MM.1S (cell line): ENCODE results near the gene SLC35F3.

ENCODE experiments used
- DNase-seq: peaks from one replicate; pipeline ENCODE4 v3.0.0-alpha.2; 2015
- H2AFZ ChIP-seq: fragments of 300-600 bp; sonication (generic); 2 replicates; pipeline ENCODE4 v1.6.0; 2016; ENCODE audit warnings: antibody characterized with exemption, low read length
- H3F3A ChIP-seq: fragments of 300-600 bp; sonication (generic); 2 replicates; pipeline ENCODE4 v1.6.1; 2016; ENCODE audit warnings: mild to moderate bottlenecking, antibody characterized with exemption, low read length, moderate library complexity, mixed read lengths; ENCODE audit not compliant: insufficient read depth
- H3K27ac ChIP-seq: fragments of 300-600 bp; sonication (generic); 2 replicates; pipeline ENCODE4 v1.5.1; 2016; ENCODE audit warnings: mild to moderate bottlenecking, low read length
- H3K27me3 ChIP-seq: fragments of 300-600 bp; sonication (generic); replicated peaks from 2 replicates; pipeline ENCODE4 v1.6.0; 2016; ENCODE audit warnings: low read length; ENCODE audit not compliant: insufficient read depth
- H3K36me3 ChIP-seq: fragments of 300-600 bp; sonication (generic); replicated peaks from 2 replicates; pipeline ENCODE4 v1.6.1; 2016; ENCODE audit warnings: mild to moderate bottlenecking, low read length, mixed read lengths; ENCODE audit not compliant: insufficient read depth
- H3K4me1 ChIP-seq: fragments of 300-600 bp; sonication (generic); 2 replicates; pipeline ENCODE4 v1.6.1; 2016; ENCODE audit warnings: low read length, mixed read lengths
- H3K4me2 ChIP-seq: fragments of 300-600 bp; sonication (generic); 2 replicates; pipeline ENCODE4 v1.6.0; 2016; ENCODE audit warnings: low read depth, low read length
- H3K4me3 ChIP-seq: fragments of 300-600 bp; sonication (generic); 2 replicates; pipeline ENCODE4 v1.5.1; 2016; ENCODE audit warnings: low read length, mixed read lengths
- H3K79me2 ChIP-seq: fragments of 300-600 bp; sonication (generic); 2 replicates; pipeline ENCODE4 v1.6.1; 2016; ENCODE audit warnings: mixed run types, low read length, mixed read lengths
- H3K9ac ChIP-seq: fragments of 300-600 bp; sonication (generic); 2 replicates; pipeline ENCODE4 v1.6.1; 2016; ENCODE audit warnings: low read length, mixed read lengths
- H3K9me2 ChIP-seq: fragments of 300-600 bp; sonication (generic); replicated peaks from 2 replicates; pipeline ENCODE4 v1.6.1; 2016; ENCODE audit warnings: mild to moderate bottlenecking, low read length, mixed read lengths; ENCODE audit not compliant: insufficient read depth
- H3K9me3 ChIP-seq: fragments of 300-600 bp; sonication (generic); replicated peaks from 2 replicates; pipeline ENCODE4 v1.6.1; 2016; ENCODE audit warnings: mild to moderate bottlenecking, low read length, mixed read lengths; ENCODE audit not compliant: insufficient read depth
- H4K20me1 ChIP-seq: fragments of 300-600 bp; sonication (generic); 2 replicates; pipeline ENCODE4 v1.6.1; 2016; ENCODE audit warnings: mild to moderate bottlenecking, low read length, moderate library complexity, mixed read lengths; ENCODE audit not compliant: insufficient read depth
- EZH2 ChIP-seq: fragments of 300-600 bp; sonication (generic); optimal IDR thresholded peaks from 2 replicates; pipeline ENCODE3; 2017; ENCODE audit warnings: low read depth, mild to moderate bottlenecking, antibody characterized with exemption, low read length, mixed read lengths
- EZH2phosphoT487 ChIP-seq: fragments of 300-600 bp; sonication (generic); IDR thresholded peaks from 2 replicates; pipeline ENCODE4 v1.6.1; 2018; ENCODE audit warnings: antibody characterized with exemption, low read length
- TF ChIP-seq, protein P1 (sequence below): fragments of 300-600 bp; sonication (generic); IDR thresholded peaks from 2 replicates; pipeline ENCODE4 v1.5.1; 2016; ENCODE audit warnings: antibody characterized with exemption, low read length, mixed read lengths

Gene SLC35F3

DNA sequence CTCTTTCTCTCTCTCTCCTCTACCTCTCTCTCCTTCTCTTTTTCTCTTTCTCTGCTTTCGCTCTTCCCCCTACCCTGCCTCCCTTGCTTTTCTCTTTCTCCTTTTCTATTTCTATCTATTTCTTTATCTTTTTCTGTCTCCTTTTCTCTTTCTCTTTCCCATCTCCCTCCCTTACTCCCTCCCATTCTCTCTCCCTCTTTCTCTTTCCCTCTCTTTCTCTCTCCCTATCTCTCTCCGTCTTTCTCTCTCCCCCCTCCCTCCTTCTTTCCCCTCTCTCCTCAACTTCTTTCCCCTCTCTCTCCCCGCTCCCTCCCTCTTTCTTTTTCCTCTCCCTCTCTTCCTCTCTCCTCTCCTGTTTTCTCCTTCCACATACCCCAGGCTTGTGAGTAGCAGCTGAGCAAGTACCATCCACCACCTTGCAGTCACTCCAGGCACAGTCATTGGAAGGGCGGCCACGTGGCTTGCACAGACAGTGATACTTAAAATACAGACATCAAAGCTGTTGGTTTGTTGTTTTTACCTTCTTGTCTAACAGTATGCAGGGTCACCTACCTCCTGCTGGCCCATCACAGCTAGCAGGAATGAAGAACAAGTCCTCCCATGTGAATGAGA is 259.7 kb downstream of the SLC35F3 start:
- Histone ChIP-seq H3K36me3 (no peaks in the 10 kb centered on the region), H4K20me1 (no peaks in the 10 kb centered on the region), H3K9me2 (no peaks in the 10 kb centered on the region), H3K79me2 (no peaks in the 10 kb centered on the region), H3F3A (no peaks in the 10 kb centered on the region), H3K4me3 (no peak overlapping the region), H3K9me3 (no peaks in the 10 kb centered on the region), H3K27ac (no peak overlapping the region), H3K27me3 (no peaks in the 10 kb centered on the region), H2AFZ (no peak overlapping the region), H3K4me1 (no peaks in the 10 kb centered on the region), H3K9ac (no peak overlapping the region), H3K4me2 (no peak overlapping the region)
- DNase-seq: no peak
- TF ChIP-seq, protein P1, sequence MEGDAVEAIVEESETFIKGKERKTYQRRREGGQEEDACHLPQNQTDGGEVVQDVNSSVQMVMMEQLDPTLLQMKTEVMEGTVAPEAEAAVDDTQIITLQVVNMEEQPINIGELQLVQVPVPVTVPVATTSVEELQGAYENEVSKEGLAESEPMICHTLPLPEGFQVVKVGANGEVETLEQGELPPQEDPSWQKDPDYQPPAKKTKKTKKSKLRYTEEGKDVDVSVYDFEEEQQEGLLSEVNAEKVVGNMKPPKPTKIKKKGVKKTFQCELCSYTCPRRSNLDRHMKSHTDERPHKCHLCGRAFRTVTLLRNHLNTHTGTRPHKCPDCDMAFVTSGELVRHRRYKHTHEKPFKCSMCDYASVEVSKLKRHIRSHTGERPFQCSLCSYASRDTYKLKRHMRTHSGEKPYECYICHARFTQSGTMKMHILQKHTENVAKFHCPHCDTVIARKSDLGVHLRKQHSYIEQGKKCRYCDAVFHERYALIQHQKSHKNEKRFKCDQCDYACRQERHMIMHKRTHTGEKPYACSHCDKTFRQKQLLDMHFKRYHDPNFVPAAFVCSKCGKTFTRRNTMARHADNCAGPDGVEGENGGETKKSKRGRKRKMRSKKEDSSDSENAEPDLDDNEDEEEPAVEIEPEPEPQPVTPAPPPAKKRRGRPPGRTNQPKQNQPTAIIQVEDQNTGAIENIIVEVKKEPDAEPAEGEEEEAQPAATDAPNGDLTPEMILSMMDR: no peak
- no peak for TF ChIP-seq EZH2
- no peak for TF ChIP-seq EZH2phosphoT487

DNA sequence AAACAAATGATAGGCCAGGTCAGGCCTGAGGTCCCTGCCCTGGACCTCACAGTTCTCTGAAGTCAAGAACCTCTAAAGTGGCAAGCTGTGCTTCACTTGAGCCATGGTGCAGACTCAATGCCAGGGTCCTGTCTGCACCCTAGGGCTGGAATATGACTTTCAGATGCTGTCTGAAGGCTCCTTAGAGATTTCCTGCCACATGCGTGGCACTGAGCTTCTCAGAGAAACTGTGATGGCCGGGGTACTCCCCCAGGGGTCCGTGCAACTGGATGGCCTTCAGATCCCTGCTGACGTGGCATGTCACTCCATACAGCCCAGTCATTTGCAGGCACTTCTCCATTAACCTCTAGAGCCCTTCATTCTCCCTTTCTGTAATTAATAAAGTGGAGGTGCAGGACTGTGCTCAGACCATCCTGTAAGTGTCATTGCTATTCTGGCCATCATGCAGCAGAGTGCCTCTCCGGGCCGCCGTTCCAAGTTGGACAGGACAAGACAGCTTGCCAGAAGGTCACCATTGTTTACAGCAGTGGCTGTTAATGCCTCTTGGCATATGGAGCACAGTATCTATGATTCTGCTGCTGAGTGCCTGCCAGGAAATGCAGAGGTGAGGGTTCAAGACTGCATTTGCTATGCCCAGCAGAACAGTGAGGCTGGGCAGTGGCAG is 263.7 kb downstream of the SLC35F3 start:
- no peaks in the 10 kb centered on the region for H3K79me2 ChIP-seq
- H3K27me3 ChIP-seq: no peaks in the 10 kb centered on the region
- H4K20me1 ChIP-seq: no peaks in the 10 kb centered on the region
- H3F3A ChIP-seq: no peaks in the 10 kb centered on the region
- no peaks in the 10 kb centered on the region for H3K36me3 ChIP-seq
- no peak overlapping the region for H3K4me2 ChIP-seq
- no peak overlapping the region for H3K4me3 ChIP-seq
- no peaks in the 10 kb centered on the region for H3K4me1 ChIP-seq
- H3K9me3 ChIP-seq: no peaks in the 10 kb centered on the region
- TF ChIP-seq EZH2phosphoT487: no peak
- no peak for TF ChIP-seq EZH2
- TF ChIP-seq, protein P1: no peak
- DNase-seq: no peak
- H3K9me2 ChIP-seq: no peaks in the 10 kb centered on the region
- H3K9ac ChIP-seq: no peak overlapping the region
- H2AFZ ChIP-seq: no peak overlapping the region
- H3K27ac ChIP-seq: no peak overlapping the region

DNA sequence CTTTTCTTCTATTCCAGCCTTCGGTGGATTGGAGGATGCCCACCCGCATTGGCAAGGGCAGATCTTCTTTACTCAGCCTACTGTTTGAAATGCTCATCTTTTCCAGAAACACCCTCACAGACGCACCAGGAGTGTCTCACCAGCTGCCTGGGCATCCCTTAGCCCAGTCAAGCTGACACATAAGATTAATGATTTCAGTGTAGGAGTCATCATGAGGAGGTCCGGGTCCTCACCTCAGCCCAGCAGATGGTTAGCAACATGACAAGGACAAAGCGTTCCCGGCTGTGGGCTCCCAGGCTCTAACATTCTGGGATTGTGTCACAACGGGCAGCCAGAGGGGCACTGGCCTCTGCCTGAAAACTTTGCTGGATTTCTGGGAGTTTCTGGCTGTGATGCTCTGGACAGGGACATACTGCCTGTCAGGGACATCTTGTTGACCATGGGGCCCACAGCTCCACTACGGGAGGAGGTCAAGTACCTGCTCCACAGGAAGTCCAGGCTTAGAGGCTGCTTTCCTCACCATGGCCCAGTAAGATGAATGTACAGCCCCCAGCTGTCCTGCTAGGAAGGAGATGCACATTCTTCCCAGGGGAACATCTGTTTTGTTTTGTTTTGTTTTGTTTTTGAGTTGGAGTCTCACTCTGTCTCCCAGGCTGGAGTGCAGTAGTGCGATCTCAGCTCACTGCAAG is 264.8 kb downstream of the SLC35F3 start:
- no peak overlapping the region for H3K4me2 ChIP-seq

More for the DNA sequence above, 264.8 kb downstream of the SLC35F3 start:
- H3K9me3 ChIP-seq: no peaks in the 10 kb centered on the region
- H3K9me2 ChIP-seq: no peaks in the 10 kb centered on the region
- no peak overlapping the region for H2AFZ ChIP-seq
- H3K79me2 ChIP-seq: no peaks in the 10 kb centered on the region
- DNase-seq: no peak
- H3K9ac ChIP-seq: no peak overlapping the region
- TF ChIP-seq EZH2: no peak
- no peak for TF ChIP-seq EZH2phosphoT487
- TF ChIP-seq, protein P1: no peak
- no peaks in the 10 kb centered on the region for H3K36me3 ChIP-seq
- no peak overlapping the region for H3K4me3 ChIP-seq
- no peaks in the 10 kb centered on the region for H3K27me3 ChIP-seq
- no peaks in the 10 kb centered on the region for H3F3A ChIP-seq
- H3K27ac ChIP-seq: no peak overlapping the region
- H3K4me1 ChIP-seq: no peaks in the 10 kb centered on the region
- H4K20me1 ChIP-seq: no peaks in the 10 kb centered on the region
